Gastroesophageal sphincter (tissue), 3 donors: ENCODE measurements around the gene GUCD1.

Source experiments
- EP300 ChIP-seq: sonication (generic); formaldehyde crosslinking; IDR thresholded peaks from one replicate; pipeline ENCODE4 v1.6.1; 2017; ENCODE audit warnings: antibody characterized with exemption, mild to moderate bottlenecking
- POLR2A ChIP-seq, 2 donors: fragments of 450-650 bp; IDR thresholded peaks; one replicate each; pipeline ENCODE4 v1.6.1; 2017; ENCODE audit warnings: antibody characterized with exemption in 2 of 2, mild to moderate bottlenecking in 2 of 2, moderate library complexity in 1 of 2
- POLR2AphosphoS5 ChIP-seq: sonication (generic); formaldehyde crosslinking; IDR thresholded peaks from one replicate; pipeline ENCODE4 v1.6.1; 2017; ENCODE audit warnings: antibody characterized with exemption
- TF ChIP-seq, protein P1 (sequence below), 4 experiments: fragments of 200-600 bp in 2 of 4; fragments of 450-650 bp in 2 of 4; sonication (generic) in 1 of 4; IDR thresholded peaks; one replicate each; pipeline ENCODE4 v1.5.1; 2017 to 2019; ENCODE audit warnings: antibody characterized with exemption in 4 of 4, mild to moderate bottlenecking in 2 of 4, moderate library complexity in 2 of 4

DNA sequence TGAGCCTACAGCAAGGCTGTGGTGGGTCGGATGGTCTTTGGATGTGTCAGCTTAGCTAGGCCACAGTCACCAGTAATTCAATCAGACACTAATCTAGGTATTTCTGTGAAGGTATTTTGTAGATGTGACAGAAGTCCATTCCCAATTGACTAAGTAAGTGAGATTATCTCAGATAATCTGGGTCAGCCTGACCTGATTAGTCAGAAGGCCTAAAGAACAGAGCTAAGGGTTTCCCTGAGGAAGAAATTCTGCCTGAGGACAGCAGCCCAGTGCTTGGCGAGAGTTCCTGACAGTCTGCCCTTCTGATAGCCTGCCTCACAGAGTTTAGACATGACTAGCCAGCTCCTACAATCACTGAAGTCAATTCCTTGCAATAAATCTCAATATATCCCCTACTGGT is 28.7 kb downstream of the GUCD1 start:
- TF ChIP-seq, protein P1, sequence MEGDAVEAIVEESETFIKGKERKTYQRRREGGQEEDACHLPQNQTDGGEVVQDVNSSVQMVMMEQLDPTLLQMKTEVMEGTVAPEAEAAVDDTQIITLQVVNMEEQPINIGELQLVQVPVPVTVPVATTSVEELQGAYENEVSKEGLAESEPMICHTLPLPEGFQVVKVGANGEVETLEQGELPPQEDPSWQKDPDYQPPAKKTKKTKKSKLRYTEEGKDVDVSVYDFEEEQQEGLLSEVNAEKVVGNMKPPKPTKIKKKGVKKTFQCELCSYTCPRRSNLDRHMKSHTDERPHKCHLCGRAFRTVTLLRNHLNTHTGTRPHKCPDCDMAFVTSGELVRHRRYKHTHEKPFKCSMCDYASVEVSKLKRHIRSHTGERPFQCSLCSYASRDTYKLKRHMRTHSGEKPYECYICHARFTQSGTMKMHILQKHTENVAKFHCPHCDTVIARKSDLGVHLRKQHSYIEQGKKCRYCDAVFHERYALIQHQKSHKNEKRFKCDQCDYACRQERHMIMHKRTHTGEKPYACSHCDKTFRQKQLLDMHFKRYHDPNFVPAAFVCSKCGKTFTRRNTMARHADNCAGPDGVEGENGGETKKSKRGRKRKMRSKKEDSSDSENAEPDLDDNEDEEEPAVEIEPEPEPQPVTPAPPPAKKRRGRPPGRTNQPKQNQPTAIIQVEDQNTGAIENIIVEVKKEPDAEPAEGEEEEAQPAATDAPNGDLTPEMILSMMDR (IDR thresholded peaks at IDR 0.05) = no peak
- no peak for TF ChIP-seq EP300
- TF ChIP-seq POLR2A (IDR thresholded peaks at IDR 0.05) = no peak
- no peak for TF ChIP-seq POLR2AphosphoS5
